Neutrophil (primary cell): ENCODE measurements around the gene KCNH5.
"Not testable (repeated sequence)": the region's sequence is repeated elsewhere in the genome, so short reads cannot be mapped to it uniquely, and the experiment has no call there.

ENCODE experiments used
- H3K27ac ChIP-seq: fragments of 200-600 bp; sonication (generic); 2 replicates; pipeline ENCODE4 v1.5.1; 2016; ENCODE audit warnings: mild to moderate bottlenecking, moderate library complexity
- H3K27me3 ChIP-seq: fragments of 200-600 bp; sonication (generic); 2 replicates; pipeline ENCODE4 v1.6.0; 2016; ENCODE audit warnings: mild to moderate bottlenecking
- H3K36me3 ChIP-seq: fragments of 200-600 bp; sonication (generic); 2 replicates; pipeline ENCODE4 v1.5.1; 2017
- H3K4me1 ChIP-seq, 2 experiments: fragments of 200-600 bp in 1 of 2; sonication (generic) in 1 of 2; 1 replicate in 1 of 2; 2 replicates in 1 of 2; pipeline versions ENCODE4 v1.5.1 to v1.6.1; 2013 to 2016; ENCODE audit warnings: low read depth in 1 of 2, low read length in 1 of 2, mild to moderate bottlenecking in 1 of 2, moderate library complexity in 1 of 2; ENCODE audit not compliant: control insufficient read depth in 1 of 2, insufficient read depth in 1 of 2
- H3K4me3 ChIP-seq, 2 experiments: fragments of 200-600 bp in 1 of 2; sonication (generic) in 1 of 2; 1 replicate in 1 of 2; 2 replicates in 1 of 2; pipeline ENCODE4 v1.5.1; 2013 to 2016; ENCODE audit warnings: low read depth in 1 of 2, low read length in 1 of 2, mild to moderate bottlenecking in 1 of 2, moderate library complexity in 1 of 2
- H3K9me3 ChIP-seq: fragments of 200-600 bp; sonication (generic); 2 replicates; pipeline ENCODE4 v1.5.1; 2016
- CTCF ChIP-seq: fragments of 200-600 bp; sonication (generic); IDR thresholded peaks from 2 replicates; pipeline ENCODE4 v1.5.1; 2016; ENCODE audit warnings: antibody characterized with exemption

The KCNH5 gene

GRCh38 chr14:62777510-62777909, 267.7 kb downstream of the KCNH5 start:
- no peaks in the 10 kb centered on the region for H3K27me3 ChIP-seq
- no peak overlapping the region for H3K4me3 ChIP-seq
- TF ChIP-seq CTCF: no peak
- H3K36me3 ChIP-seq: no peaks in the 10 kb centered on the region
- no peak overlapping the region for H3K27ac ChIP-seq
- H3K9me3 ChIP-seq: no peaks in the 10 kb centered on the region
- H3K4me1 ChIP-seq: no peaks in the 10 kb centered on the region

DNA sequence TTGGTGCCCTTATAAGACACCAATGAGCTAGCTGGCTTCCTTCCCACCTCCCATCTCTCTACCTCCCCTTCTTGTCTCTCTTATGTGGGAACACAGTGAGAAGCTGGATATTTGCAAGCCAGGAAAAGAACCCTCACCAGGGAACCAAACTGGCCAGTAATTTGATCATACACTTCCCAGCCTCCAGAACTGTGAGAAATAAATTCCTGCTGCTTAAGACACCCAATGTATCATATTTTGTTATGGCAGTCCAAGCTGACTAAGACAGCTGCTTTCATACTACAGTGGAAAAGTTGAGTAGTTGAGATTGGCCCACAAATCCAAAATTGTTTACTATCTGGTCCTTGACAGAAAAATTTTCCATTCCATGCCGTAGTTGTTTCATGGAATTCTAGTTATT, 269.0 kb downstream of the KCNH5 start:
- Histone ChIP-seq H3K27me3 (no peaks in the 10 kb centered on the region), H3K4me3 (no peak overlapping the region), H3K9me3 (no peaks in the 10 kb centered on the region), H3K27ac (no peak overlapping the region), H3K36me3 (no peaks in the 10 kb centered on the region), H3K4me1 (no peaks in the 10 kb centered on the region)
- TF ChIP-seq CTCF: no peak

DNA sequence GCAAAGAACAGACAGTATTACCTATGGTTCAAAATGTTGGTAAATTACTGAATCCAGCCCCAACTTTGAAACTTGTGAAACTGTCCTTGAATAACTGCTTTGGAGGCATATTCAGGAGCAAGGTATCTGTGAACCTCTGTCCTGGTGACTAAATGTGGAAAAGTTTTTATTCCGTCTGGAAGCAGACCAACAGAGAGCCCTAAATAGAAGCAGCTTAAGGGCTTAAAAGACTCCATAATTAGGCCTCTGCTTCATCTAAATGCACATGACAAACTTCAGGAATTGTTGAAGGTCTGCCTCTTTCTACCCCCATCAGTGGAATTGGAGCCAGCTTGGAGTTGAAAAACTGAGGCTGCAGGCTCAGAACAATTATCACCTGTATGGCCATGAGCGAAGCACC, 276.5 kb downstream of the KCNH5 start:
- no peak for TF ChIP-seq CTCF
- Histone ChIP-seq H3K4me1 (no peaks in the 10 kb centered on the region), H3K27me3 (no peaks in the 10 kb centered on the region), H3K36me3 (no peaks in the 10 kb centered on the region), H3K9me3 (no peaks in the 10 kb centered on the region), H3K27ac (no peak overlapping the region), H3K4me3 (no peak overlapping the region)

DNA sequence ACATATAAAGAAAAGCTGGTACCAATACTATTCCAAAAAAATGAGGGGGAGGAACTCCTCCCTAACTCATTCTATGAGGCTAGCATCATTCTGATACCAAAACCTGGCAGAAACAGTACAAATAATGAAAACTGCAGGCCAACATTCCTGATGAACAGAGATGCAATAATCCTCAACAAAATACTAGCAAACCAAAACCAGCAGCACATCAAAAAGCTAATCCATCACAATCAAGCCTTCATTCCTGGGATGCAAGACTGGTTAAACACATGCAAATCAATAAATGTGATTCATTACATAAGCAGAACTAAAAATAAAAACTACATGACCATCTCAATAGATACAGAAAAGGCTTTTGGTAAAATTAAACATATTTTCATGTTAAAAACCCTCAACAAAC, 281.3 kb downstream of the KCNH5 start:
- H3K4me1 ChIP-seq: no peaks in the 10 kb centered on the region
- H3K36me3 ChIP-seq: no peaks in the 10 kb centered on the region
- H3K9me3 ChIP-seq: peaks cover 3% of the 10 kb centered on the region
- H3K4me3 ChIP-seq: no peak overlapping the region
- TF ChIP-seq CTCF: no peak
- no peaks in the 10 kb centered on the region for H3K27me3 ChIP-seq
- H3K27ac ChIP-seq: no peak overlapping the region

DNA sequence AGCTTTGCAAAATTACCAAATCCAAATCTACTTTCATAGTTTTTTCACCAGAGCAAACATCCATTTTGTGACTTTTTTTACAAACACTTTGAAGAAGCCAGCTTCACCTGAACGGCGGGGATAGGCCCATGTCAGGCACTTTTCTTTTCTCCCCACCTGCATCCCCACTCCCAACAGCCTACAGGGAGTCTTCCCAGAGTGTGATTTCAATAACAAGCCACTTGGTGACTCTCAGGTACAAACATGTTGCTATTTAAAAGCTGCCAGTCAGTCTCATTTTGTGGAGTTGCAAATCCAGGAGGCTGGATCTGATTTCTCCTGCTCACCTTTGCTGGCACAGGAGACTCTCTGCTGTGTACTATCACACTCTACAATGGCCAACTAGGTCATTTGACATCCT, 285.5 kb downstream of the KCNH5 start:
- peaks cover 3% of the 10 kb centered on the region for H3K9me3 ChIP-seq
- H3K4me1 ChIP-seq: no peaks in the 10 kb centered on the region
- no peaks in the 10 kb centered on the region for H3K36me3 ChIP-seq
- no peaks in the 10 kb centered on the region for H3K27me3 ChIP-seq
- no peak overlapping the region for H3K4me3 ChIP-seq
- H3K27ac ChIP-seq: no peak overlapping the region
- TF ChIP-seq CTCF: no peak

DNA sequence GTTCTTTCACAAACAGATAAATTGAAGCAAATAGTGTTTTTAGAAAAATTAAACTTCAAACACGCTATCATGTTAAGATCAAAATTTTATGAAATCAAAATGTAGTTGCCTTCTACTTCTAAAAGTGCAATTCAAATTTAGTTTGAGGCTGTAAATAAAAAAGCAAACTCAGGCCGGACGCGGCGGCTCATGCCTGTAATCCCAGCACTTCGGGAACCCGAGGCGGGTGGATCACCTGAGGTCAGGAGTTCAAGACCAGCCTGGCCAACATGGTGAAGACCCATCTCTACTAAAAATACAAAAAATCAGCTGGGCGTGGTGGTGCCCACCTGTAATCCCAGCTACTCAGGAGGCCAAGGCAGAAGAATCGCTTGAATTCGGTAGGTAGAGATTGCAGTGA, 298.4 kb downstream of the KCNH5 start:
- not testable (repeated sequence) for H3K4me1 ChIP-seq, H3K27ac ChIP-seq, H3K9me3 ChIP-seq, H3K27me3 ChIP-seq, H3K36me3 ChIP-seq, H3K4me3 ChIP-seq
